H9 (cell line): ENCODE data around the gene TRIM39. TPM values are rescaled to one million over a fixed set of nuclear protein-coding genes. Genes with fewer than 3 reads are reported as not detected.

ENCODE experiments used
- DNase-seq: peaks from one replicate; pipeline ENCODE4 v3.0.0-alpha.2; 2017
- H2AFZ ChIP-seq: one replicate; pipeline ENCODE4 v1.6.1; 2013; ENCODE audit warnings: mild to moderate bottlenecking, low read length, control low read depth, moderate library complexity
- H2AK5ac ChIP-seq: 2 replicates; pipeline ENCODE4 v1.6.1; 2013; ENCODE audit warnings: low read length, control low read depth, mixed read lengths; ENCODE audit not compliant: insufficient read length
- H2BK120ac ChIP-seq: one replicate; pipeline ENCODE4 v1.6.1; 2013; ENCODE audit warnings: low read depth, mild to moderate bottlenecking, low read length, control low read depth, inconsistent platforms; ENCODE audit not compliant: poor library complexity, severe bottlenecking
- H2BK12ac ChIP-seq: 2 replicates; pipeline ENCODE4 v1.6.1; 2013; ENCODE audit warnings: low read length, control low read depth, mixed read lengths, low read depth; ENCODE audit not compliant: insufficient read length
- H2BK15ac ChIP-seq: 2 replicates; pipeline ENCODE4 v1.6.1; 2013; ENCODE audit warnings: low read depth, low read length, control low read depth
- H2BK20ac ChIP-seq: one replicate; pipeline ENCODE4 v1.6.1; 2013; ENCODE audit warnings: low read depth, mild to moderate bottlenecking, low read length, control low read depth, inconsistent platforms; ENCODE audit not compliant: poor library complexity, severe bottlenecking
- H2BK5ac ChIP-seq: 2 replicates; pipeline ENCODE4 v1.6.1; 2013; ENCODE audit warnings: low read length, control low read depth, mixed read lengths; ENCODE audit not compliant: insufficient read length
- H3K14ac ChIP-seq: 2 replicates; pipeline ENCODE4 v1.6.1; 2013; ENCODE audit warnings: low read length, control low read depth; ENCODE audit not compliant: insufficient read depth
- H3K18ac ChIP-seq: 2 replicates; pipeline ENCODE4 v1.6.1; 2013; ENCODE audit warnings: low read depth, mild to moderate bottlenecking, mixed read lengths, low read length, control low read depth; ENCODE audit not compliant: insufficient read length
- H3K23ac ChIP-seq: 2 replicates; pipeline ENCODE4 v1.6.1; 2013; ENCODE audit warnings: low read length, control low read depth, mixed read lengths, low read depth; ENCODE audit not compliant: insufficient read length
- H3K23me2 ChIP-seq: 2 replicates; pipeline ENCODE4 v1.6.1; 2013; ENCODE audit warnings: low read depth, mild to moderate bottlenecking, mixed read lengths, low read length, control low read depth; ENCODE audit not compliant: insufficient read length, poor library complexity, severe bottlenecking
- H3K27ac ChIP-seq: 2 replicates; pipeline ENCODE4 v1.5.1; 2013; ENCODE audit warnings: low read length, control low read depth, mixed read lengths, low read depth; ENCODE audit not compliant: insufficient read length
- H3K27me3 ChIP-seq: 2 replicates; pipeline ENCODE4 v1.6.1; 2013; ENCODE audit warnings: low read length, control low read depth, inconsistent platforms; ENCODE audit not compliant: insufficient read depth
- H3K4ac ChIP-seq: 2 replicates; pipeline ENCODE4 v1.6.1; 2013; ENCODE audit warnings: low read depth, mild to moderate bottlenecking, control low read depth, inconsistent platforms, low read length, moderate library complexity
- H3K4me1 ChIP-seq: 2 replicates; pipeline ENCODE4 v1.6.1; 2013; ENCODE audit warnings: low read length, control low read depth, inconsistent platforms; ENCODE audit not compliant: insufficient read depth
- H3K4me2 ChIP-seq: 2 replicates; pipeline ENCODE4 v1.6.1; 2013; ENCODE audit warnings: low read length, control low read depth, mixed read lengths; ENCODE audit not compliant: insufficient read length, insufficient read depth
- H3K56ac ChIP-seq: 2 replicates; pipeline ENCODE4 v1.6.1; 2013; ENCODE audit warnings: low read depth, mild to moderate bottlenecking, mixed read lengths, low read length, control low read depth; ENCODE audit not compliant: insufficient read length
- H3K79me1 ChIP-seq: 2 replicates; pipeline ENCODE4 v1.6.1; 2013; ENCODE audit warnings: low read depth, mild to moderate bottlenecking, moderate library complexity, low read length, control low read depth, inconsistent platforms; ENCODE audit not compliant: insufficient read depth, poor library complexity, severe bottlenecking
- H3K79me2 ChIP-seq: 2 replicates; pipeline ENCODE4 v1.6.1; 2013; ENCODE audit warnings: low read length, control low read depth, inconsistent platforms; ENCODE audit not compliant: insufficient read depth
- H3K9ac ChIP-seq: 2 replicates; pipeline ENCODE4 v1.6.1; 2013; ENCODE audit warnings: low read length, control low read depth, mixed read lengths; ENCODE audit not compliant: insufficient read length; ENCODE audit errors: extremely low read depth
- H3K9me3 ChIP-seq: one replicate; pipeline ENCODE4 v1.6.1; 2013; ENCODE audit warnings: low read depth, low read length, inconsistent platforms; ENCODE audit not compliant: control insufficient read depth
- H3T11ph ChIP-seq: one replicate; pipeline ENCODE4 v1.6.1; 2013; ENCODE audit warnings: mild to moderate bottlenecking, low read length, control low read depth, inconsistent platforms
- H4K20me1 ChIP-seq: one replicate; pipeline ENCODE4 v1.6.1; 2013; ENCODE audit not compliant: control insufficient read depth, insufficient read length, insufficient read depth
- H4K5ac ChIP-seq: 2 replicates; pipeline ENCODE4 v1.6.1; 2013; ENCODE audit warnings: low read depth, mild to moderate bottlenecking, mixed read lengths, low read length, control low read depth; ENCODE audit not compliant: insufficient read length
- H4K8ac ChIP-seq: replicated peaks from 2 replicates; pipeline ENCODE4 v1.6.1; 2013; ENCODE audit warnings: low read length, control low read depth, mixed read lengths, low read depth; ENCODE audit not compliant: insufficient read length
- H4K91ac ChIP-seq: 2 replicates; pipeline ENCODE4 v1.6.1; 2013; ENCODE audit warnings: low read depth, mild to moderate bottlenecking, moderate library complexity, mixed read lengths, low read length, control low read depth; ENCODE audit not compliant: insufficient read length
- H3K27ac Mint-ChIP-seq, 3 experiments: 2 replicates in 2 of 3; 3 replicates in 1 of 3; pipeline ENCODE4 v1.8.0; 2020 to 2021; ENCODE audit warnings: mixed read lengths in 3 of 3, mild to moderate bottlenecking in 1 of 3, moderate library complexity in 1 of 3
- H3K27me3 Mint-ChIP-seq: 2 replicates; pipeline ENCODE4 v1.8.0; 2021; ENCODE audit warnings: low read depth, mild to moderate bottlenecking, moderate library complexity, mixed read lengths
- H3K36me3 Mint-ChIP-seq, 3 experiments: 2 replicates in 2 of 3; 3 replicates in 1 of 3; pipeline ENCODE4 v1.8.0; 2020 to 2021; ENCODE audit warnings: low read depth in 3 of 3, mixed read lengths in 3 of 3; ENCODE audit not compliant: insufficient read depth in 1 of 3
- H3K4me1 Mint-ChIP-seq, 2 experiments: 2 replicates each; pipeline ENCODE4 v1.8.0; 2020; ENCODE audit warnings: mixed read lengths in 2 of 2
- H3K4me3 Mint-ChIP-seq, 2 experiments: 2 replicates in 1 of 2; 3 replicates in 1 of 2; pipeline ENCODE4 v1.8.0; 2020 to 2021; ENCODE audit warnings: mild to moderate bottlenecking in 2 of 2, mixed read lengths in 2 of 2, moderate library complexity in 1 of 2
- H3K9me3 Mint-ChIP-seq, 2 experiments: 2 replicates in 1 of 2; 3 replicates in 1 of 2; pipeline ENCODE4 v1.8.0; 2020; ENCODE audit warnings: mild to moderate bottlenecking in 2 of 2, mixed read lengths in 2 of 2, moderate library complexity in 1 of 2
- CTCF ChIP-seq: fragments of 200-600 bp; sonication (generic); conservative IDR thresholded peaks from 3 replicates; pipeline ENCODE4 v1.8.0; 2021; ENCODE audit warnings: antibody characterized with exemption, mild to moderate bottlenecking
- WGBS: extraction: QIAGEN DNeasy Blood & Tissue Kit; methylation state at CpG from one replicate; pipeline ENCODE4 v1.1.7; 2013; ENCODE audit warnings: missing lambda C conversion rate, low lambda C conversion rate, mixed read lengths; ENCODE audit not compliant: insufficient read length; ENCODE audit errors: extremely low coverage; 5-methylcytosine and 5-hydroxymethylcytosine counted together
- total RNA-seq: library from RNA; stranded (reverse); gene quantifications from 2 replicates; pipeline ENCODE4 v1.2.1, GENCODE V29; 2021

TRIM39 gene
- total RNA-seq, 1 experiment from 2014 or later, result 26.2 TPM

- Histone ChIP-seq H3K14ac (no peak overlapping the region), H2BK15ac (no peak overlapping the region), H3K9ac (no peak overlapping the region), H3K9me3 (no peaks in the 10 kb centered on the region), H3K27me3 (no peaks in the 10 kb centered on the region; the same call in 1 of the 2 replicates), H3K79me1 (peaks cover 2% of the 10 kb centered on the region), H4K5ac (no peak overlapping the region), H3K56ac (no peak overlapping the region), H4K20me1 (peaks cover 2% of the 10 kb centered on the region), H4K8ac (no peak overlapping the region), H3K4ac (no peak overlapping the region), H3K79me2 (peaks cover 35% of the 10 kb centered on the region; the same call in 1 of the 2 replicates), H3K27ac (no peak overlapping the region), H2AK5ac (no peak overlapping the region), H4K91ac (no peak overlapping the region), H2BK120ac (no peak overlapping the region), H2BK20ac (no peak overlapping the region), H3K4me2 (no peak overlapping the region), H3K23ac (no peak overlapping the region), H2AFZ (no peak overlapping the region), H3T11ph (no peak overlapping the region), H2BK12ac (no peak overlapping the region), H3K4me1 (no peaks in the 10 kb centered on the region), H2BK5ac (no peak overlapping the region), H3K23me2 (no peaks in the 10 kb centered on the region), H3K18ac (no peak overlapping the region)
- peaks cover 0 to 5% of the 10 kb centered on the region in 2 experiments; a peak in 2 of 5 replicates for H3K9me3 Mint-ChIP-seq
- WGBS, result no CpG with 5 or more reads among the region's 3 CpGs
- DNase-seq, result no peak
- no peak overlapping the region for H3K4me3 Mint-ChIP-seq
- peaks cover 58 to 73% (median 59%) of the 10 kb centered on the region in 3 experiments for H3K36me3 Mint-ChIP-seq
- no peaks in the 10 kb centered on the region for H3K27me3 Mint-ChIP-seq
- no peak for TF ChIP-seq CTCF
- H3K27ac Mint-ChIP-seq, result no peak overlapping the region
- H3K4me1 Mint-ChIP-seq, result peaks cover 8 to 18% of the 10 kb centered on the region in 2 experiments
These were observed 15.6 kb upstream of the TRIM39 start for GRCh38 chr6:30311101-30311500.
